SU-DHL-6 (cell line): ENCODE measurements around the gene DOK6.

Source experiments
- H2AFZ ChIP-seq: fragments of 200-600 bp; sonication (generic); 2 replicates; pipeline ENCODE4 v1.6.1; 2014; ENCODE audit warnings: low read depth, mild to moderate bottlenecking, moderate library complexity, mixed read lengths, antibody characterized with exemption, low read length; ENCODE audit not compliant: severe bottlenecking
- H3F3A ChIP-seq: fragments of 200-600 bp; shearing (Covaris generic); 2 replicates; pipeline ENCODE4 v1.6.0; 2016; ENCODE audit warnings: antibody characterized with exemption, mild to moderate bottlenecking; ENCODE audit not compliant: insufficient read depth
- H3K27ac ChIP-seq: fragments of 200-600 bp; sonication (generic); 2 replicates; pipeline ENCODE4 v1.5.1; 2016; ENCODE audit warnings: low read depth, mild to moderate bottlenecking, low read length, moderate library complexity, mixed read lengths
- H3K27me3 ChIP-seq: fragments of 200-600 bp; sonication (generic), shearing (Covaris generic); 2 replicates; pipeline ENCODE4 v1.6.0; 2014; ENCODE audit warnings: mild to moderate bottlenecking, low read length
- H3K36me3 ChIP-seq: fragments of 200-600 bp; sonication (generic); 2 replicates; pipeline ENCODE4 v1.6.1; 2014; ENCODE audit warnings: mild to moderate bottlenecking, low read length, mixed read lengths
- H3K4me2 ChIP-seq: fragments of 300-600, 200-600 bp; shearing (Covaris generic), sonication (generic); 2 replicates; pipeline ENCODE4 v1.6.0; 2014; ENCODE audit warnings: low read length, low read depth, mild to moderate bottlenecking; ENCODE audit not compliant: poor library complexity, severe bottlenecking
- H3K4me3 ChIP-seq: fragments of 200-600 bp; sonication (generic); 2 replicates; pipeline ENCODE4 v1.5.1; 2014; ENCODE audit warnings: antibody characterized with exemption, low read length, mild to moderate bottlenecking, mixed read lengths; ENCODE audit not compliant: insufficient read depth, poor library complexity, severe bottlenecking
- H3K79me2 ChIP-seq: fragments of 200-600 bp; sonication (generic); 2 replicates; pipeline ENCODE4 v1.6.1; 2014; ENCODE audit warnings: mild to moderate bottlenecking, low read length, moderate library complexity; ENCODE audit not compliant: insufficient read depth
- H3K9ac ChIP-seq: fragments of 200-600 bp; sonication (generic); 2 replicates; pipeline ENCODE4 v1.7.0; 2014; ENCODE audit warnings: mild to moderate bottlenecking, low read length
- H3K9me2 ChIP-seq: fragments of 200-600 bp; sonication (generic); replicated peaks from 2 replicates; pipeline ENCODE4 v1.6.1; 2014; ENCODE audit warnings: low read length; ENCODE audit not compliant: insufficient read depth
- H3K9me3 ChIP-seq: fragments of 200-600 bp; sonication (generic); 2 replicates; pipeline ENCODE4 v1.6.1; 2014; ENCODE audit warnings: low read length, mixed read lengths; ENCODE audit not compliant: insufficient read depth
- H4K20me1 ChIP-seq: fragments of 200-600 bp; sonication (generic); 2 replicates; pipeline ENCODE4 v1.6.1; 2014; ENCODE audit warnings: low read depth, mild to moderate bottlenecking, antibody characterized with exemption, low read length, moderate library complexity, mixed read lengths
- EZH2phosphoT487 ChIP-seq: fragments of 200-600 bp; sonication (generic), shearing (Covaris generic); conservative IDR thresholded peaks from 2 replicates; pipeline ENCODE4 v1.6.1; 2018; ENCODE audit warnings: mild to moderate bottlenecking, antibody characterized with exemption, low read length, moderate library complexity, mixed read lengths
- TF ChIP-seq, protein P1 (sequence below): fragments of 200-600 bp; sonication (generic); IDR thresholded peaks from one replicate; pipeline ENCODE4 v1.5.1; 2017; ENCODE audit warnings: antibody characterized with exemption, mild to moderate bottlenecking, low read length, moderate library complexity; ENCODE audit not compliant: insufficient read depth, poor library complexity, severe bottlenecking

DOK6 gene

DNA sequence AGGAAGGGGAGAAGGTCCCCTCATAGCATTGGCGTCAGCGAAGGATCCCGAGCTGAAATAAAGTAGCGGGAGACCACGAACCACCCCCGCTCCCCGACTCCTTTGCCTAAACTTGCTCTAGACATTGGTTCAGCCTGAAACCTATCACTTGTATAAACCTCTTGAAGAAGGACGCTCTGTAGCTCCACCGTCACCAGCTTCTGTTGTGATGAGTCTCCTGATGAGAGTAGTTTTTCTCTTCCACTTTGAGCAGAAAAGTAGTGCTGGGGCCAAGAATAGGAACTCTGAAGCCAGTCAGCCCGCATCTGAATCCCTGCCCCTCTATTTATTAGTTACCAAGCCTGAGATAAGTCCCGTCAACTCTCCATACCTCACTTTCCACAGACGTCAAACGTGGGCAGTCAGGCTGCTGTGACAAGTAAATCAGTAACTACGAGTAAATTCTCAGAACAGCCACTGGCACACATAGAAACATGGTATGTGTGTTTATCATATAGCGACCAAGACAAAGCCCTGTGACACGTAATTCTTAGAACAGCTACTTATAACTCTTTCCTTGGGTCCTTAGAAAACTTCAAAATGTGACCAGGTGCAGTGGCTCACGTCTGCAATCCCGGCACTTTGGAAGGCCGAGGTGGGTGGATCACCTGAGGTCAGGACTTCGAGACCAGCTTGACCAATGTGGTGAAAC lies 485.3 kb downstream of the DOK6 start:
- no peaks in the 10 kb centered on the region for H3F3A ChIP-seq
- H3K9me3 ChIP-seq = no peaks in the 10 kb centered on the region
- H3K9ac ChIP-seq = no peak overlapping the region
- H4K20me1 ChIP-seq = no peaks in the 10 kb centered on the region
- H3K79me2 ChIP-seq = no peaks in the 10 kb centered on the region
- no peaks in the 10 kb centered on the region for H3K36me3 ChIP-seq
- no peak for TF ChIP-seq EZH2phosphoT487
- TF ChIP-seq, protein P1, sequence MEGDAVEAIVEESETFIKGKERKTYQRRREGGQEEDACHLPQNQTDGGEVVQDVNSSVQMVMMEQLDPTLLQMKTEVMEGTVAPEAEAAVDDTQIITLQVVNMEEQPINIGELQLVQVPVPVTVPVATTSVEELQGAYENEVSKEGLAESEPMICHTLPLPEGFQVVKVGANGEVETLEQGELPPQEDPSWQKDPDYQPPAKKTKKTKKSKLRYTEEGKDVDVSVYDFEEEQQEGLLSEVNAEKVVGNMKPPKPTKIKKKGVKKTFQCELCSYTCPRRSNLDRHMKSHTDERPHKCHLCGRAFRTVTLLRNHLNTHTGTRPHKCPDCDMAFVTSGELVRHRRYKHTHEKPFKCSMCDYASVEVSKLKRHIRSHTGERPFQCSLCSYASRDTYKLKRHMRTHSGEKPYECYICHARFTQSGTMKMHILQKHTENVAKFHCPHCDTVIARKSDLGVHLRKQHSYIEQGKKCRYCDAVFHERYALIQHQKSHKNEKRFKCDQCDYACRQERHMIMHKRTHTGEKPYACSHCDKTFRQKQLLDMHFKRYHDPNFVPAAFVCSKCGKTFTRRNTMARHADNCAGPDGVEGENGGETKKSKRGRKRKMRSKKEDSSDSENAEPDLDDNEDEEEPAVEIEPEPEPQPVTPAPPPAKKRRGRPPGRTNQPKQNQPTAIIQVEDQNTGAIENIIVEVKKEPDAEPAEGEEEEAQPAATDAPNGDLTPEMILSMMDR = no peak
- no peak overlapping the region for H3K4me2 ChIP-seq
- H3K4me3 ChIP-seq = no peak overlapping the region
- no peaks in the 10 kb centered on the region for H3K9me2 ChIP-seq
- H2AFZ ChIP-seq = no peak overlapping the region
- H3K27ac ChIP-seq = no peak overlapping the region
- H3K27me3 ChIP-seq = no peaks in the 10 kb centered on the region

DNA sequence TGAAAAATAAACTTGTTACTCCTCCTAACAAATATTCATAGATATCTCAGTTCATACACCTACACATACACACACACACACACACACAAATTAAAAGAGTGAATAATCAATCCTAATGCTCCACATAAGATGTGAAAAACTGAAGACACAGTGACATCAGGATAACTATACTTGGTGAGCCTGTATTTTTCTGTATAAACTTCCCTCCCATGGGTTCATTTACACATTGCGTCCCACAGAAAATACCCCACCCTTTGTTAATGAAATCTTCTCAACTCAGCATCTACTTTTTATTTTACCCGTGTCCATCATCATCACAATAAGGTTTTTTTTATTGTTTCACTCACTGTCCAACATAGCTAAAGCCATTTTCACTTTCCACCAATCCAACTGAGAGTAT lies 486.6 kb downstream of the DOK6 start:
- no peaks in the 10 kb centered on the region for H3K9me3 ChIP-seq
- no peak overlapping the region for H3K27ac ChIP-seq
- no peaks in the 10 kb centered on the region for H3K79me2 ChIP-seq
- no peak overlapping the region for H3K4me3 ChIP-seq
- H4K20me1 ChIP-seq = no peaks in the 10 kb centered on the region
- H3K9ac ChIP-seq = no peak overlapping the region
- H3K36me3 ChIP-seq = no peaks in the 10 kb centered on the region
- no peak overlapping the region for H3K4me2 ChIP-seq
- no peak for TF ChIP-seq EZH2phosphoT487
- TF ChIP-seq, protein P1 = no peak
- no peaks in the 10 kb centered on the region for H3K27me3 ChIP-seq
- no peaks in the 10 kb centered on the region for H3F3A ChIP-seq
- H3K9me2 ChIP-seq = no peaks in the 10 kb centered on the region
- H2AFZ ChIP-seq = no peak overlapping the region

DNA sequence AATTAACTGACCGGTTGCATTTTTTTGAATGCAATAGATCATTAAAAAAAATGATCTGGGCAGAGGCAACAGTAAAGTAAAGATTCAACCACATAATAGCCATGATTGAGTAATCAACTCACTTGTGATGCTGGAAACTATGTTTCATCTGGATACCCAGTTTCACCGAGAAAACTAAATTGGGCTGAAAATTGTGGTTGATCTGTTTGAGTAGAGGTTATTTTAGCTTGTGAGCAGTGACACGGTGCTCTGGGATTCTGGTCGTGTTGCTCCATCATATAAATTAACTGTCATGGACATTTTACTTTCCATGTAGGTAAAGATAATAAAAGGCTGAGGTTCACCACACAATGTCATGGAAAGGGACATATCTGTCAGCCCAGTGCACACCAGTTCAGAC lies 488.3 kb downstream of the DOK6 start:
- Histone ChIP-seq H4K20me1 (no peaks in the 10 kb centered on the region), H3K27me3 (no peaks in the 10 kb centered on the region), H3K9me2 (no peaks in the 10 kb centered on the region), H3K4me2 (no peak overlapping the region), H3K4me3 (no peak overlapping the region), H3K9me3 (no peaks in the 10 kb centered on the region), H3K79me2 (no peaks in the 10 kb centered on the region), H2AFZ (no peak overlapping the region), H3K36me3 (no peaks in the 10 kb centered on the region), H3F3A (no peaks in the 10 kb centered on the region), H3K9ac (no peak overlapping the region), H3K27ac (no peak overlapping the region)
- TF ChIP-seq, protein P1 = no peak
- TF ChIP-seq EZH2phosphoT487 = no peak
